Upper lobe of left lung (tissue), 6 donors: Measurements from ENCODE around the gene MACROD2. TPM values are rescaled to one million over a fixed set of nuclear protein-coding genes. Genes with fewer than 3 reads are reported as not detected.

ENCODE experiments used
- ATAC-seq, 2 donors: fragments of 200-7000 bp; cut with Tn5 transposase; one replicate each; pipeline ENCODE4 v1.9.1; 2022; ENCODE audit warnings: mild to moderate bottlenecking in 2 of 2, moderate library complexity in 2 of 2; ENCODE audit not compliant: low FRiP score in 2 of 2
- DNase-seq, 2 donors: peaks; one replicate each; pipeline ENCODE4 v3.0.0-alpha.2; 2019 to 2020
- H3K27ac ChIP-seq, 4 donors: fragments of 200-600 bp; sonication (generic); one replicate each; pipeline ENCODE4 v1.5.1; 2016 to 2019
- H3K27me3 ChIP-seq, 4 donors: fragments of 200-600 bp; sonication (generic); one replicate each; pipeline ENCODE4 v1.5.1; 2017 to 2019
- H3K36me3 ChIP-seq, 4 donors: fragments of 200-600 bp; sonication (generic); one replicate each; pipeline ENCODE4 v1.5.1; 2016 to 2019
- H3K4me1 ChIP-seq, 4 donors: fragments of 200-600 bp; sonication (generic); one replicate each; pipeline ENCODE4 v1.5.1; 2018 to 2019
- H3K4me3 ChIP-seq, 4 donors: fragments of 200-600 bp; sonication (generic); one replicate each; pipeline ENCODE4 v1.5.1; 2017 to 2019; ENCODE audit warnings: mild to moderate bottlenecking in 2 of 4, moderate library complexity in 1 of 4
- H3K9me3 ChIP-seq, 4 donors: fragments of 200-600 bp; sonication (generic); one replicate each; pipeline ENCODE4 v1.5.1; 2018 to 2019
- CTCF ChIP-seq, 6 experiments: fragments of 450-650 bp in 4 of 6; fragments of 200-600 bp in 2 of 6; sonication (generic) in 2 of 6; IDR thresholded peaks; one replicate each; pipeline ENCODE4 v1.5.1; 2016 to 2019; ENCODE audit warnings: antibody characterized with exemption in 6 of 6
- EP300 ChIP-seq, 4 donors: sonication (generic); formaldehyde crosslinking; IDR thresholded peaks; one replicate each; pipeline ENCODE4 v1.5.1; 2017; ENCODE audit warnings: antibody characterized with exemption in 4 of 4, control low read depth in 2 of 4
- POLR2A ChIP-seq, 4 donors: fragments of 450-650 bp; IDR thresholded peaks; one replicate each; pipeline ENCODE4 v1.5.1; 2016 to 2017; ENCODE audit warnings: antibody characterized with exemption in 4 of 4, mild to moderate bottlenecking in 2 of 4
- POLR2AphosphoS5 ChIP-seq, 2 donors: sonication (generic); formaldehyde crosslinking; IDR thresholded peaks; one replicate each; pipeline ENCODE4 v1.5.1; 2017; ENCODE audit warnings: antibody characterized with exemption in 2 of 2
- whole genome bisulfite sequencing, 2 donors: methylation state at CpG; one replicate each; pipeline ENCODE4 v1.1.5; 2017 to 2018; 5-methylcytosine and 5-hydroxymethylcytosine counted together
- total RNA-seq, 6 donors: library from RNA; depleted of rRNA in 4 of 6; stranded (reverse); fragments of >200 nt in 4 of 6; gene quantifications; one replicate each; pipeline versions ENCODE4 v1.1.0 to v1.2.1, GENCODE V29; 2016 to 2021
- donor health status: DM: no; HTN: no; CAD: no; lungs with moderate emphysema.
- donor health status: DM: no; HTN: yes; CAD: no; lungs with severe emphysema.

MACROD2 gene
- total RNA-seq, 6 donors from 2014 or later = 20.7 to 84.3 (median 36.3) TPM

GRCh38 chr20:15842872-15843271 is 1847.6 kb downstream of the MACROD2 start:
- no peak for TF ChIP-seq CTCF (IDR thresholded peaks at IDR 0.05)
- TF ChIP-seq POLR2A (IDR thresholded peaks at IDR 0.05) = no peak
- WGBS, 2 donors = 39 to 46% methylated on average over 1 of the region's 1 CpG
- no peak for ATAC-seq

DNA sequence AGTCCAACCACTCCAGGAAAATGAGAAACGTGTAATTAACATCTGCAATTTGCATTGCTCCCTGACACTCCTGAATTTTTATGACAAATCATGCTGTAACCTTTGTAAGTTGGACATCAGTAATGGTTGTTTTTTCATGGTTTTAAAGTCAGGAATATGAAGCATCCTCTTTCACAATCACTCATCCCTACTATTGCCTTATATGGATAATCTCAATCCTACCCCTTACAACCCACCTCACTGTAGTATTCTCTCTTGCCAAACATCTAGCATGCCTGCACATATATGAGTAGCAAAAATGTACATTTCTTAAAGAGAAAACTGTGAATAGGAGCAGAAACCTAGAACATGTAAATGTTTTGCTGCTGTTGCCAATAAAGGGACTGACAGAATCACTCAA is 1848.5 kb downstream of the MACROD2 start:
- Histone ChIP-seq H3K4me1 (no peaks in the 10 kb centered on the region), H3K4me3 (no peak overlapping the region), H3K9me3 (no peaks in the 10 kb centered on the region), H3K27me3 (no peaks in the 10 kb centered on the region), H3K27ac (no peak overlapping the region), H3K36me3 (no peaks in the 10 kb centered on the region)
- DNase-seq = no peak
- ATAC-seq = no peak
- WGBS, 2 donors = 78 to 82% methylated on average over 1 of the region's 1 CpG
- TF ChIP-seq POLR2AphosphoS5 (IDR thresholded peaks at IDR 0.05) (no peak), CTCF (IDR thresholded peaks at IDR 0.05) (no peak), EP300 (IDR thresholded peaks at IDR 0.05) (no peak), POLR2A (IDR thresholded peaks at IDR 0.05) (no peak)

More at GRCh38 chr20:15842872-15843271, 1847.6 kb downstream of the MACROD2 start:
- no peak for DNase-seq
- H3K4me1 ChIP-seq = no peaks in the 10 kb centered on the region
- no peak overlapping the region for H3K27ac ChIP-seq
- no peaks in the 10 kb centered on the region for H3K36me3 ChIP-seq
- no peaks in the 10 kb centered on the region for H3K27me3 ChIP-seq
- no peaks in the 10 kb centered on the region for H3K9me3 ChIP-seq
- H3K4me3 ChIP-seq = no peak overlapping the region

DNA sequence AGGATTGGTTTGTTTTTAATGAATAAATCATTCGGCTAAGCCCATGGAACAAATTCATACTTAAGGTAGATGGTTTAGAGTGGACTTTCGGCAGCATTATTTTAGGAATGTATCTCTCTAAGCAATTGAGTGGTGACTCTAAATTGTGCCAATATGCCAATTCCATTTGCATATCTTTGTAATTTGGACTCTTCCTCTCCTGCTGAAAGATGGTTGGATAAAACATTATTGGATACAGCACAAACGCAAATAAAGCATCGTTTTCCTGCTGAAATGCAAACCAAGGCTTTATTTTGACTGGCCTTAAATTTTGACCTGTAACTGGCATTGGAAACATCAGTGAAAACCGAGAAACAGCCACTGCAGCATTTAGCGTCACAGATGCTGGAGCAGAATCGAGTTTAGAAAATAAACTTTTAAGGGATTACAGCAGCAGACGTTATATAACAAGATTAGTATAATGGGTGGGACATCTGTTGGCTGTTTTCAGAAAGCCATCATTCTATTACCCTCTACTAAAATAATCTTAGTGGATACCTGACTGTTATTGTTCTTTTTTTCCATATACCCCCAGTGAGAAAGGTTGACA is 1852.0 kb downstream of the MACROD2 start:
- Histone ChIP-seq H3K9me3 (no peaks in the 10 kb centered on the region), H3K27ac (no peak overlapping the region), H3K4me1 (no peaks in the 10 kb centered on the region), H3K4me3 (no peak overlapping the region), H3K36me3 (no peaks in the 10 kb centered on the region), H3K27me3 (no peaks in the 10 kb centered on the region)
- DNase-seq = no peak
- no peak for ATAC-seq
- WGBS, 2 donors = 82 to 86% methylated on average over 8 of the region's 8 CpGs
- no peak for TF ChIP-seq EP300 (IDR thresholded peaks at IDR 0.05)
- TF ChIP-seq POLR2AphosphoS5 (IDR thresholded peaks at IDR 0.05) = no peak
- no peak for TF ChIP-seq CTCF (IDR thresholded peaks at IDR 0.05)
- TF ChIP-seq POLR2A (IDR thresholded peaks at IDR 0.05) = no peak

DNA sequence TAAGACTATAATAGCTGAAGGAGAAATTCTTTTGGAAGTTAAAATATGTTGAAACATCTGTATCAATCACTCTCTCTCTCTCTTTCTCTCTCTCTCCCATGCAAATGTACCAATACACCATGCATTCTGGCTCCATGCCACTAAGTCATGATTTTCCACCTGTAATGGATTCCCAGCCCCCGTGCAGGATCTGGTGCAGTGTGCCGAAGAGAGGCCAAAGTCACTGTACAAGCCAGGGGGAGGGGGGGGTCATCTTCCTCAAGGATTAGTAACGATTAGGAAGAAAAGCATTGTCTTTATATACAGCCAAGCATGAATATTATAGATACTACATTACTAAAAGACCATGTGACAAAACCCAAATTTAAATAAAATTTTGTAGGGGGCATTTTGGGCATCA is 1852.8 kb downstream of the MACROD2 start:
- Histone ChIP-seq H3K9me3 (no peaks in the 10 kb centered on the region), H3K36me3 (no peaks in the 10 kb centered on the region), H3K27ac (no peak overlapping the region), H3K4me3 (no peak overlapping the region), H3K27me3 (no peaks in the 10 kb centered on the region), H3K4me1 (no peaks in the 10 kb centered on the region)
- WGBS, 2 donors = 81 to 87% methylated on average over 3 of the region's 3 CpGs
- TF ChIP-seq EP300 (IDR thresholded peaks at IDR 0.05) = no peak
- TF ChIP-seq POLR2AphosphoS5 (IDR thresholded peaks at IDR 0.05) = no peak
- ATAC-seq (no peak), DNase-seq (no peak)

DNA sequence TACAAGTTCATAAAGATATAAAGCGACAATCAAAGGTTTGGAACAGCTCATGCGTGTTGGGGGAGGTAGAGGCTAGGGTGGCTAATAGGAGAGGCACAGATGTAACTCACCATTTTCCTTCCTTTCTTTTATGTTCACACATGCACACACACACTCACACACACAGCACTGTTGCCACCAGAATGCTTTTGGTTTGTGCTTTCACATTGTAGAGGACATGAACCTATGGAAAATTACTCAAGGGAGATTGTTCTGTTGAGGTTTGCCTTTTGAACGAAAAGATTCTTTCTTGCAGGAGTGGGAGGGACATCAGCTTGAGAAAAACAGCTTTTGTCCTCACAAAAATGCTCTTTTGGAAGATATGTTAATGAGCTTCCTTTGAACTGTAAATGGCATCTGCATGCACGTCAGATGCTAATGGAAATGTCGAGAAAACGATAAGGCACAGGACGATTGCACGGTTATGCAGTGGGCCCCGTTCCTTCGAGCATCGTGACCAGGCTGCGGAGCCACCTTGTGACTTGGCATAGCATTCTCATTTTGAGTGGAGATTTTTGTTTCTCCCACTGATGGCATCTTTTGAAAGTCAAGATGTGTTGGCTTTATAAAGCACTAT is 1853.8 kb downstream of the MACROD2 start:
- H3K27ac ChIP-seq = no peak overlapping the region
- H3K36me3 ChIP-seq = no peaks in the 10 kb centered on the region
- no peak for DNase-seq
- no peak overlapping the region for H3K4me3 ChIP-seq
- TF ChIP-seq POLR2A (IDR thresholded peaks at IDR 0.05) = no peak
- WGBS, 2 donors = 82 to 86% methylated on average over 12 of the region's 12 CpGs
- H3K9me3 ChIP-seq = no peaks in the 10 kb centered on the region
- no peaks in the 10 kb centered on the region for H3K4me1 ChIP-seq
- no peak for ATAC-seq
- H3K27me3 ChIP-seq = no peaks in the 10 kb centered on the region
